ENCODE results near the gene PIEZO1. TPM values are rescaled to one million over a fixed set of nuclear protein-coding genes. Genes with fewer than 3 reads are reported as not detected.
A peak's percentile ranks its signal among the peaks of the same experiment; 100 is the strongest.

Gene PIEZO1
- total and polyA plus RNA-seq, 10 donors = 145 to 385 (median 201) TPM

DNA sequence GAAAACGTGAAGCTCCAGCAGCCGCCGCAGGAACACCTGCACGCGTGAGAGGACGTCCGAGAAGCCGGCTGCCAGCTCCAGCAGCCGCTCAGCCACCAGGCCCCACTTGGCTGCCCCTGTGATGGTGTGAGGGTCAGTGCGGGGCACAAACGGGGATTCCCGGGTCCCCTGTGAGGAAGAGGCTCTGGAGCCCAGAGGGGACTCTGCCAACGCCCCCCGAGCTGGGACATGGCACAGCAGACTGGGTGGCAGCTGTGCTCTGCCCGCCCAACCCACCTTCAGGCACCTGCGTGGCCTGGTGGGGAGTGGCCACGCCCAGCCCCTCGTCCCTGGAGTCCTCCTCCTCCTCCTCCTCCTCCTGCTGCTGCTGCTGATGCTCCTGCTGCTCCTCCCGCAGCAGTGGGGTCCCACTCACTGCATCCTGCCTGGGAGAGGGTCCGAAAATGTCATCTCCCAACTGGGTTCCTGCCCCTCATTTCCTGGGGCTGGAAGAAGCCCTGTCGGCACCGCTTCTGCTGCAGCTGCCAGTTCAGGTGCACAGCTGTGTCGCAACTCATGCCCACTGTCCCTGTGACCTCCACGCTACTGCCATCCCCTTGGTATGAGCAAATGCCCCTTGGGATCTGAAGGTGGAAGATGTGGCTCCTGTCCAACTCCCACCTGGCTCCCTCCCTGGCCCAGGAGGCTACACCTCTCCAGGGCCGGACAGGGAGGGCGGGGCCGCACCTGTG is 51.2 kb downstream of the PIEZO1 start:
- no peak for DNase-seq
- Histone ChIP-seq H3K9me3 (no peaks in the 10 kb centered on the region), H3K36me3 (peaks cover 0 to 91% (median 65%) of the 10 kb centered on the region in 6 donors), H3K27me3 (replicated peaks in 1 of 7) (no peaks in the 10 kb centered on the region), H3K27ac (no peak overlapping the region), H3K4me3 (no peak overlapping the region), H3K4me1 (peaks cover 6 to 22% (median 19%) of the 10 kb centered on the region in 6 donors)
- 87 to 93% (median 88%) methylated on average over 21 to 27 of the region's 27 CpGs for WGBS, 5 donors
- intact Hi-C loops (cut with DNase I; ENCODE audit: low total_unique reads) = loop anchor here (10.0 kb wide), 1 partner anchor 481 kb away; the partner anchor contains the start of gene ZNF778
- TF ChIP-seq POLR2A (IDR thresholded peaks at IDR 0.05) = no peak
- peak in 1 of 3 donors; percentile 42 for TF ChIP-seq POLR2AphosphoS5 (IDR thresholded peaks at IDR 0.05)
- TF ChIP-seq, protein P1, sequence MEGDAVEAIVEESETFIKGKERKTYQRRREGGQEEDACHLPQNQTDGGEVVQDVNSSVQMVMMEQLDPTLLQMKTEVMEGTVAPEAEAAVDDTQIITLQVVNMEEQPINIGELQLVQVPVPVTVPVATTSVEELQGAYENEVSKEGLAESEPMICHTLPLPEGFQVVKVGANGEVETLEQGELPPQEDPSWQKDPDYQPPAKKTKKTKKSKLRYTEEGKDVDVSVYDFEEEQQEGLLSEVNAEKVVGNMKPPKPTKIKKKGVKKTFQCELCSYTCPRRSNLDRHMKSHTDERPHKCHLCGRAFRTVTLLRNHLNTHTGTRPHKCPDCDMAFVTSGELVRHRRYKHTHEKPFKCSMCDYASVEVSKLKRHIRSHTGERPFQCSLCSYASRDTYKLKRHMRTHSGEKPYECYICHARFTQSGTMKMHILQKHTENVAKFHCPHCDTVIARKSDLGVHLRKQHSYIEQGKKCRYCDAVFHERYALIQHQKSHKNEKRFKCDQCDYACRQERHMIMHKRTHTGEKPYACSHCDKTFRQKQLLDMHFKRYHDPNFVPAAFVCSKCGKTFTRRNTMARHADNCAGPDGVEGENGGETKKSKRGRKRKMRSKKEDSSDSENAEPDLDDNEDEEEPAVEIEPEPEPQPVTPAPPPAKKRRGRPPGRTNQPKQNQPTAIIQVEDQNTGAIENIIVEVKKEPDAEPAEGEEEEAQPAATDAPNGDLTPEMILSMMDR (IDR thresholded peaks at IDR 0.05 in 8 of 11, conservative IDR thresholded peaks at IDR 0.05 in 3 of 11) = no peak

DNA sequence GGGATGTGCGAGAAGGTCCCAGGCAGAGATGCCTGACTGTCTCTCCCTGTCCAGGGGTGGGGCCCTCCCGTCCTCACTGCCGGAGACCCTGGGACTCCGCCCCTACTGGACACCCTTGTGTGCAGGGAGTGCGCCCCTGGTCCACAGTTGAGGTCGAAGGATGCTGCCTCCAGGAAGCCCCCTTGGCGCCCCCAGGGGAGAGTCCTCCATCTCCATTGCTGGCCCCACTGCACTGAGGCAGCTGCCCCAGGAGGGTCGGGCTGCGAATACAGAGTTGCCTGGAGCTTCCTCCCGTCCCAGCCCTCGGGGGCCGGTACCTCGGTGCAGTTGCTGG is 52.1 kb downstream of the PIEZO1 start:
- intact Hi-C loops (cut with DNase I; ENCODE audit: low total_unique reads) = loop anchor here (10.0 kb wide), 1 partner anchor 482 kb away; the partner anchor contains the start of gene ZNF778
- Histone ChIP-seq H3K9me3 (no peaks in the 10 kb centered on the region), H3K4me1 (peaks cover 6 to 13% (median 13%) of the 10 kb centered on the region in 6 donors), H3K27me3 (replicated peaks in 1 of 7) (no peaks in the 10 kb centered on the region), H3K27ac (no peak overlapping the region), H3K4me3 (no peak overlapping the region), H3K36me3 (peaks cover 0 to 85% (median 65%) of the 10 kb centered on the region in 6 donors)
- 75 to 91% (median 89%) methylated on average over 6 to 13 of the region's 13 CpGs for WGBS, 5 donors
- no peak for TF ChIP-seq POLR2A (IDR thresholded peaks at IDR 0.05)
- no peak for DNase-seq

DNA sequence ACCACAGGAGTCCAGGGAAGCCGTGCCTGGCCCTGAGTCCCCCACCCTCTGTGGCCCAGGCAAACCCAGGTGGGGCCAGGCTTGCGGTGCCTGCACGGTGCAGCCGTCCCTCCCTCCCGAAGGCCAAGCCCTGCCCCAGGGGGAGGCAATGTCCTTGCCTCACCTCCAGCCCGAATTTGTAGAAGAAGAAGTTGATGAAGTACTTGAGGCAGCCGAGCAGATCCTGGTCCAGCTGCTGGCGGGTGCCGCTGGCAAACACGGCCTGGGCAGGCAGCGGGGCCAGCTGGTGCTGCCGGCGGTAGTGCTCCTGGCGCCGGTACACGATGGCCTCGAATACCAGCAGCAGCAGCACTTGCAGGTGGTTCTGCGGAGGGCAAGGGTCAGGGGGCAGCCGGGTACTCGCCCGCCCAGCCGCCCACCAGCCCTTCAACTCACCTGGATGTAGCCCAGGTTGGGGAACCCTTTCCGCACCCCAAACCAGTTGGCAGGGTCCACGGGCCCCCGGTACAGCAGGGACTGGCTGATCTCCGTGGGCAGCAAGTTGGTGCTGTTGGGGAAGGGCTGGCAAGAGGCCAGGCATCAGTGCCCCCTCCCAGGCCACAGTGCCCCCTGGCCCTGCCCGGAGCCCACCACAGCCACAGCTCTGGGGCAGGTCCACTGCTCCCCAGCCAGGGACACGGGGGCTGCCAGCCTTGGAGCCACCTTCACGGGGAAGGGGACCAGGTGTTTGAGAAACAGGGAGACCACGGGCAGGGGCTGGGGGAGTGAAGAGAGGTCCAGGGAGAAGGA is 52.7 kb downstream of the PIEZO1 start:
- Histone ChIP-seq H3K4me3 (no peak overlapping the region), H3K27ac (no peak overlapping the region), H3K9me3 (no peaks in the 10 kb centered on the region), H3K4me1 (peaks cover 0 to 8% (median 7%) of the 10 kb centered on the region in 6 donors), H3K27me3 (replicated peaks in 1 of 7) (no peaks in the 10 kb centered on the region), H3K36me3 (peaks cover 0 to 86% (median 68%) of the 10 kb centered on the region in 6 donors)
- no peak for DNase-seq
- intact Hi-C loops (cut with DNase I; ENCODE audit: low total_unique reads) = loop anchor here (10.0 kb wide), 1 partner anchor 482 kb away; the partner anchor contains the start of gene ZNF778
- WGBS, 5 donors = 84 to 92% (median 86%) methylated on average over 19 to 30 of the region's 30 CpGs
- TF ChIP-seq POLR2AphosphoS5 (IDR thresholded peaks at IDR 0.05) = no peak
- TF ChIP-seq, protein P1 (IDR thresholded peaks at IDR 0.05 in 8 of 11, conservative IDR thresholded peaks at IDR 0.05 in 3 of 11) = no peak
- no peak for TF ChIP-seq POLR2A (IDR thresholded peaks at IDR 0.05)

DNA sequence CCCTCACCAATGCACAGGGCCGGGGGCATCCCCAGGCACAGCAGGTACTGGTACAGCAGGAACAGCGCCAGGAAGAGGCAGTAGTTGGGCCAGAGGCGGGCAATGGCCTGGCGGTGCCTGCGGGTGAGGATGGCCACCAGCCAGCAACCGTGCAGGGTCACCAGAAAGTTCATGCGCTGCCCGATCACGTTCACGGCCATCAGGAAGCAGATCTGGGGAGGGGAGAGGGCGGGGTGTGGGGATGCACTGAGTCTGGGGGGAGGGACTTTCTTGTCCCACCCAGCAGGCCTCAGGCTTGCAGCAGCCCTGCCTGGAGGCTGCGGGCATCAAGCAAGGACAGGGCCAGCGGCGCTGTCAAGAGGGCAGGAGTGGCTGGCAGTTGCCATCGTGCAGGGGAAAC is 53.3 kb downstream of the PIEZO1 start:
- intact Hi-C loops (cut with DNase I; ENCODE audit: low total_unique reads) = loop anchor here (10.0 kb wide), 1 partner anchor 483 kb away; the partner anchor contains the start of gene ZNF778
- H3K4me3 ChIP-seq = no peak overlapping the region
- H3K4me1 ChIP-seq = peaks cover 0 to 1% (median under 1%) of the 10 kb centered on the region in 6 donors
- TF ChIP-seq, protein P1 (IDR thresholded peaks at IDR 0.05 in 8 of 11, conservative IDR thresholded peaks at IDR 0.05 in 3 of 11) = no peak
- no peak for TF ChIP-seq POLR2A (IDR thresholded peaks at IDR 0.05)
- peak in 1 of 3 donors; percentile 9 for TF ChIP-seq POLR2AphosphoS5 (IDR thresholded peaks at IDR 0.05)
- no peaks in the 10 kb centered on the region for H3K9me3 ChIP-seq
- peaks cover 0 to 87% (median 73%) of the 10 kb centered on the region in 6 donors for H3K36me3 ChIP-seq
- 79 to 94% (median 85%) methylated on average over 9 to 15 of the region's 15 CpGs for WGBS, 5 donors
- H3K27me3 ChIP-seq (replicated peaks in 1 of 7) = no peaks in the 10 kb centered on the region
- no peak for DNase-seq
- no peak overlapping the region for H3K27ac ChIP-seq
